RPMI8226 (cell line): ENCODE results near the gene MAP3K14.
A peak's percentile ranks its signal among the peaks of the same experiment; 100 is the strongest.

Experiments
- DNase-seq: peaks from one replicate; pipeline ENCODE4 v3.0.0-alpha.2; 2015

The MAP3K14 gene

DNA sequence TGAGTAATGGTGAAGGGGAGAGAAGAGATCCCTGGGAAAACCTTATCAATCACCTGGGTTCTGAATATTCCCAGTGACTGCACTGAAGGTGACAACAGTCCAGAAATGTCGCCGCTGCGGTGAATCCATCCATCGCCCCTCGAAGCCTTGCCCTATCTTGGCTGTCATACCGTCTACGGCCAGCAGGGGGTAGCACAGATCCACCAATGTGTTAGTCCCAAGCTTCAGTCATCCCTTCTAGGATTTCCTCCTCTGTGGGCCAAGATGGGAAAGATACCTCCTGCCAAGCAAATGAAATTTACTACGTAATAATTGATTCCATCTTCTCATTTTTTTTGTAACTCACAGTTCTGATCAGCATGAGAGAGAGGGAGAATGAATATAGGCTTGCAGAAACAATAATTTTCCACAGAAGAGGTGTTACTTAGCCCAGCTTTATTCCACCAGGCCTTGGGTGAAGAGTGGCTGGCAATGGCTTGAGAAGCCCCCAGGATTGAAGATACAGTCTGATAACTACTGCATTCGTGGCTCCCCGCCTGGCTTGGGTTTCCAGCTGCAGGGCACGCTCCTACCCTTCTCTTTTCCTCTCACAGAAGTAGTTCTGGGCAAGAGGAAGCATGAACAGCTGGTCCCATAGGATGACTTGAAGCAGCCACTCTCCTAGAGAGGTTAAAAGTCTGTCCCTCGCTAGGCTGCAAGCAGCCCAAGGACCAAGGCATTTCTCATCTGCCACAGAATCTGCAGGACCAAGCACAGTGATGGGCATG is 97.7 kb downstream of the MAP3K14 start:
- DNase-seq: peak; percentile 81
